HG02938 (cell line): Measurements from ENCODE around the gene SSH3.

Source experiments
- ATAC-seq: cut with Tn5 transposase; IDR thresholded peaks from one replicate; pipeline ENCODE4 v1.9.1; 2021; ENCODE audit warnings: mild to moderate bottlenecking, moderate library complexity; ENCODE audit not compliant: unreplicated experiment

SSH3 gene

DNA sequence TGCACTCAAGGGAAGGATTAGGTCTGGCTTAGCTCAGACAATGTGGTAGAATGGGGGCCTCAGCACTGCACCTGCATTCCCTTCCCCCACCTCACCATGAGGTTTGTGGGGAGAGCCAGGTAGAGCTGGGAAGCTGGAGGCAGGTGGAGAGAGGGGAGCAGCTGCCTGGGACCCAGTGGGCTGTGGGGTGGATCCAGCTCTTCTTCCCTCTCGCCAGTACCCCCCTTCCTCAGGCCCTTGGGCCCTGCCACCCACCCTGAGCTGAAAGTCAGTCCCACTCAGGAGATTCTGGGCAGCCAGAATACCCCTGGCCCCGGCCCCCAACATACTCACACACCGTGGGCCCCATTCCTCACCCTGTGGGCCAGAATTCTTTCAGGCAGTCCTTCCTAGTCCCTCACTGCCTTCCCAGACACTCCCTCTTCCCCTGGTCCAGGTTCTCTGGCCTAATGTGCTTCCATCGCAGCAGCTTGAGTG lies 53.1 kb downstream of the SSH3 start:
- ATAC-seq, result no peak

DNA sequence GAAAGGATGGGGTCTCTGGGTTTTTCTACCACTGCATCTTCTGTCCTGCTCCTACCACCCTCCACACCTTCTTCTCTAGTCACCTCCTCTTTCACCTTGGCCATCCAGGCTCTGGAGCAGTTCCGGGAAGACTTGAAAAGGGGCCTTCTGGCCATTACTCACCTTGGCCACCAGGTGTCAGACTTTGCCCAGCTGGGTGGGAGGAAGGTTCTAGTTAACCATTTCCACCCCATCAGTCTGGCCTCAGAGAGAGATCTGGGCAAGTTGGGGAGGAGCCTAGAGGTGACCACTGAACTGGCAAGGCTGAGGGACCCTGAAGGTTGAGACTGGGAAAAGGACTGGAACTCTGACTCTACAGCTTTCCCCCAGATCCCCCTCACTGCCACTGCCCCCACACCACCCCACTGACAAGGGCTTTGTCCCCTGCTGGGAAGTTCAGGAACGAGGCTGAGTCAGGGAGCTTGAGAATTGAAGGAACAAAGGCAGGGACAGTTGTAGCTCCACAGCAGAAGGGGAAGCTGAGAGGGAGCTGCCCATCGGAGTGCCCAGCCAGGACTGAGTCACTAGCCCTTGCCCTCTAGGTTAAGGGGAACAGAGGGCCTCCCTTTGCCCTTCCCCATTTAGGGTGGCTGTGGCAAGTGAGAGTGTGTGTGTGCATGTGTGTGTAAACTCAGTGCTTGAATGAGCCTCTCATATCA lies 53.7 kb downstream of the SSH3 start:
- ATAC-seq, result no peak

DNA sequence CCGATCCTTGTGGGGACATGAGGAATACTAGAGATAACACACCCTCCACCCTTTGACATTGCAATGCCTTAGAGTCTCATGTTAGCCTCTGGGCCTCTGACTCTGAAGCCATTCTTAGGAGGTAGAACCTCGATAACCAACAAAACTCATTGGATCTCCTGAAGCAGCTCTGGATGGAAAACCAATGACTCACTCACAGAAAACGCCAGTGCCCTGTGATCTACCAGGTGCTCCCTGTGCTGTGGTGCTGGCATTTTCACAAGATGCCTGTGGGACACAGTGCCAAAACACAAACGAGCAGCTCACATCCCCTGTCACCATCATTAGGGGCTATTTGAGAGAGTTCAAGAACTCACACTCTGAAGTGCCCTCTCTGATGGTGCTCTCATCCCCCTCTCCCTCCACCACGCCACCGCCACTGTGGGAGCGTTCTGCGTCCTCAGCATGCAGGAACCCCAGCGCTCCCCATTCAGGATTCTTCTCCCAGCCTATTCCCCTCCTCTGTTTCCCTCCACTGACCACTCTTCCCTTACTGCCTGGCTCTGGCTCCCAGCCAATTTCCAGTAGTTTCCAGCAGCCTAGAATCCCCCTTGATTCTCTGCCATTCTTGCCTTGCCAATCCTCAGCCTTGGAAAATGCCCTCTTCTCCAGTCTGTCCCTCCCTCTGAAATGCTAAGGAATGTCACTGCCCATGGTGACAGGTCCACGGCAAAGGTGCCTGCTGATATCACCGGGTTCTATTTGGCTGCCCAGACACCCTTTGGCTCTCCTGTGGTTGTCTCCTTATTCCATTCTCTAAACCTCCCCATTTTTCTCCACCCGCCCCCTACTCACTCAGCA lies 54.7 kb downstream of the SSH3 start:
- ATAC-seq, result no peak
